DMS153 treated with DMSO at 0.1 percent for 48 hours (cell line): ENCODE results near the gene BANF2.
"Not testable (repeated sequence)": the region's sequence is repeated elsewhere in the genome, so short reads cannot be mapped to it uniquely, and the experiment has no call there.

Source experiments
- DNase-seq: peaks from one replicate; lab custom pipeline; 2025; ENCODE audit not compliant: unreplicated experiment; lab: John Stamatoyannopoulos, UW

BANF2 gene

DNA sequence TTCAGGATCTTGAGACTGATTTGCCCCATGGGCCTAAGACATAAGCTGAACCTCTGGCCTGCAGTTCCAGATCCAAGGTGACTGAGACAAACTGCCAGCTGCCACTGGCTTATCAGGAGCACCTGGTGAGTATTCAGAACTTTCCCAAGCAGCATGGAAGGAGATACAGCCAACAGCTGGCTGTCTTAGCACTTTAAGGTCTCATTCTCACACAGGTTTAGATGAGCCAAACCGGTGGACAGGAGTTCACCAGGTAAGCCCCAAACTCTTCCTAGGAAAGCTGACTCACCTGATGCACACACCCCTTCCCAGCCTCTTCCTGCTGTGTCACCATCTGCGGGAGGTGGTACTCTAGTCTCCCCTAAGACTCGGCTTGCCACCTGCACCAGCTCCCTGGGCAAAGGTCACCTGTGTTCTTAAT, at the start of gene BANF2:
Gene BANF2, plus strand, starts transcription at position 36 of the 421 bp plus-strand sequence. CDS start 25,060 bp downstream, outside the sequence.
- DNase-seq: no peak

DNA sequence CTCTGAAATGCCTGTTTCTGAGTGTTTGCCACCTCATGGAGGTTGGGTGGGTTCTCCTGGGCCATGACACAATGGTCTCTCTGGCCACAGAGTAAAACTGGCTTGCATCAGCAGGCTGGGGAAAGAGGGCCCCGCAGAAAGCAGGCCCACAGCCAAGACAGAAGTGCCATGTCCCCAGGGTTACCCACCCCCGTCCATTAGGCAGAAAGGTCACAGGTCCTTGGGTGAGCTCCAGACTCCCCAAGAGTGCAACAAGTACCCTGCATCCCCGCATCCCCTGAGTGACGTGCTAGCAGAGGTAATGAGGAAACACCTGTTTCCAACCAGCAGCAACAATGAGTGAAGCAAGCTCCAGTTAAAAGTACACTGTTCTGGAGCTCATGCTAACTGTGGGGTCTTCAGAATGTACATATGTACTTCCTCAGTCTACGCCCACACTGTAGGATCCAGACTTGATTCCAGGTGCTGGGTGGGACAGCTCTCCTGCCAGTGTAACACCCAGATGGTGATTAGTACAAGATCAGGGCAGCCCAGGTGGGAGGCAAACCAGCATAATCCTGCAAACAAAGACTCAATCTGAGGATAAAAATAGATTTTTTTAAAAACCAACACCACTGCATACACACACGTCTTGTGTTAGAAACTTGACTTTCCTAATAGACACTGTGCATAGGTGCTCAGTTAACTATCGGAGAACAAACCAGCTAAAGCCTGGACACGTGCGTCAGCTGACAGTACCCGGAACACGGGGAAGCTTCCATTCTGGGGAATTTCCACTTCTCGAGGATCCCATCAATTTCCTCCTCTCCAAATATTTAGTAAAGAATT, 49.3 kb upstream of the BANF2 start:
- DNase-seq: no peak

DNA sequence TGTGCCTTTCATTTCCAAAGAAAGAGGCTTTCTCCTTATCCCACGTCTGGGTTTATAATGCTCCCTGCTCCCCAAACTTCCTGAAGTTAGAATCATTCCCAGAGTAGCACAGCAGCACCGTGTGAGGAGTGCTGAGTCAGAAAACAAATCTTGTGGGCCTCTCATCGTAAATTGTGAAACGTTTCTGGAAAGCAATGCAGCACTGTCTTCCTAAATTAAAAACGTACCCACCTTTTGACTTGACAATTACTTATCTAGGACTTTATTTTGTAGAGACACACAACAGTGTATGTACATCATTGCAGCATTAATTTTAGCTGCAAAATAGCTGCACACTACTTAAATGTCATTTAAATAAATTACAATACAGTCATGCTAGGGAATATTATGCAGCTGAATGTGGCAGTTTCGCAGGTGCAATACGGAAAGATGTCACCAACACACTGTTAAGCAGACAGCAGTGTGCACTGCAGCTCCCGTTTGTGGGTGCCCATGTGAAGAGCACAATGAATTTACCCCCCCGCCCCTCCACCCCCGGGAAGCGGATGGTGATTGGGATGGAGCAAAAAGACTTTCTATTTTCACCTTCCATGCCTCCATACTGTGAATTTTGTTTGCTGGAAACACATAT, 48.5 kb upstream of the BANF2 start:
- DNase-seq: no peak

DNA sequence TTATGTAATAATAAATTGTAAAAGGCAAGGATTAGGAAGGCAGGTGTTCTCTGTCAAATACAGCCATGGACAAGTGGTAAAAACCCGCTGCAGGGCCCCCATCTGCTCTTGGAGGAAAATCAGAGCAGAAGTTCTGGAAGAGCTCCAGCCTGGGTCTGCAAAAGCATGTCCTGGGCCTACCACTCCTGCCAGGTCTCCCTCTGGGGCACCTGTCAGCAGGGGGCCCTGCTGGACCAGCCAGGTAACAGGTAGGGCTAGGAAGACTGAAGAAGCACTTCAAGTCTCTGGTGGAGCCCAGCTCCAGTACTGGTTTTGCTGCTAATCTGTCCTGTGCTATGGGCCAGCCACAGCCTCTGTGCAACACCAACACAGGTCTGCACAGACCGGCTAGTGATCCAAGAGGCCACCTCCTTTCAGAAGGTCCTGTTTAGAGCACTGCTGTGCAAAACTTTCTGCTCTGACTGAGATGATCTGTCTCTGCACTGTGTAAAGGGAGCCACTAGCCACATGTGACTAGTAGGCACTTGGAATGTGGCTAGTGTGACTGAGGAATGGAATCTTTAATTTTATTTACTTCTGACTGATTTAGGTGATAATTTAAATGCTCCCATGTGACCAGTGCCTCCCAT, 47.9 kb upstream of the BANF2 start:
- no peak for DNase-seq

DNA sequence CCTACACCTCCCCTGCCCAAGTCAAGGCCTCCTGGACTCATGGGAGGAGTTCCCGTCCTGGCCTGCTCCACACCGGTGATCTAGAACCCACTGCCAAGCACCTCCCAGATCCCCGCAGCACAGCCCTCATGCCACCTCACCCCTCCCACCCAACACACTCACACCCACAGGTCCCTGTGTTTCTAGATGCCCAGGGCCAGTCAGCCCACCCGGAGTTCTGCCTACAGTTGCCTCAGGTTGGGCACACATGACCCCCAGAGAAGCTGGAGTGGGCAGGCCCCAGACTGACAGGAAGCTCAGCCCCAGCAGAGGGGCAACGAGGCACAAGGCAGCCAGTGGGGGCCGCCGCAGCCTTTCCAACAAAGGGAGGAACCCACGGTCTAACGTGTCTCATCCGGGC, 47.4 kb upstream of the BANF2 start:
- no peak for DNase-seq

DNA sequence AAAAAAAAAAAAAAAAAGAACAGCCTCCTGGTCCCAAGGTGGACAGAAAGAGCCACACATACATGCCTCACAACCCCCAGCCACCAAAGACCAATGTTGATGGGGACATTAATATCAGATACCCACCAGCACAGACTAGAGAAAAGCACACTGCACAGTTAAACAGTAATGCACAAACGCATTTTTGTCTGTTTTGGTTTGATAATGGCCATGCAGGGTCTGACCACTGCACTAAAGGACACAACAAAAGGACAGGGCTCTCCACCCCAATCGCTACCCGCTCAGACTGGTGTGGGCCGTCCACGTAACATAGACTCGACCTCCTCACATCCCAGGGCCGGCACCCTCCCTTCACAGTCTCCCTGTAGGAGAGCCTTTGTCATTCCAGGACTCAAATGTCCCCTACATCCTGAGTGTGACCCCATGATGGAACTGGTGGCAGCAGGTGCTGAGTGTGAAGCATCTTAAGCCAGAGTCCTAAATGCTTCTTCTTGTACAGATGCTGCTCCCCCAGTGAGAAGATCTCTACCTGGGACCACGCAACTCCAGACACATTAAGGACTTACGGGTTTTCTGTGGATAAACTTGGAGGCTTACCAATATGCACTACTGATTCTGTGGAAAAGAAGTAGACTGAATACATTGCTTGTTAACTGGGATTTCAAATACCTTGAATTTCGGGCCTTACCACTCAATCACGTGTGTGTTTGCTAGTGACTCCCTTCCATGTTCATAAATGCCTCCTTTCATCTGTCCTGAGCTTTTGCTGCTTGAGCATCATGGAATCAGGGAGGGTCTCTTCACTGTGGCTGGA, 45.7 kb upstream of the BANF2 start:
- DNase-seq: no peak

DNA sequence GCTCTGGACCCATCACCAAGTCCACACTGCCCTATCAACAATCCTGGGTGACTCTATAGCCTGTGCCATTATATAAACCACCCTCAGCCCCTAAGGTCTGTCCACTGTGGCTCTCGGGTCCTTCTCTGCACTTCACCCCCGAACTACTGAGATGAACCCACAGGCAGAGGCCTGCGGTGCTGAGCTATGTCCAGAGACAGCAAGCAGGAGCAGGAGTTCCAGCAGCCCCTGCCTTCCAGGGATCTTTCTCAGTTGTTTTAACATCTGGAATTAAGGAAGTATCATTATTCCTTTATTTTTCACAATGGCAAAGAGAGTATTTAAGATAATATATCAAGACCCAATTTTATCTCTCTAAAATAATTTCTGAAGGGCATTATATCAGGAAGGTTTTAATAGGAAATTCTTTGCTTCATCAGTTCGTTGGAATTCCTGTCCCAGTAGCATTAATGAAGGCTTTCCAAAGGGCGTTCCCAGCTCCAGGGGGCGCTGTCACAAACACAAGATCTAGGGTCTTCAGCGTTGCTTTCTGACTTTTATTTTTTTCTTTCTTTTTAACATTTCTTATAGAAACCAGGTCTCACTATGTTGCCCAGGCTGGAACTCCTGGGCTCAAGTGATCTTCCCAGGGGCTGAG, 45.0 kb upstream of the BANF2 start:
- no peak for DNase-seq

DNA sequence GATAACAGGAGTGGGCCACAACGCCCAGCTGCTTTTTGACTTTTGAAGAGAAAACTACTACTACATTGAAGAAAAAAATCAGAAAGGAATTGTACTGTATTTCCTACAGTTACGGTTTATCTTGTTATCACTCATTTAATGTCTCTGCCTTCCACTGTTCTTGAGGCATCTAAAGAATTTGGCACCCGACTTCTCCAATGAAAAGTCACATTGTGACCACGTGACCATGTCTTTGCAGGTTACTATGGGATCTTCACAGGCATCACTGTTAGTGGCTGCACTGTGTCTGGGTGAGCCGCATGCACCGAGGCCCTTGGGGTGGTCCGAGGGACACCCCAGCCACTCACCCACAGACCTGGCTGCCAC, 44.5 kb upstream of the BANF2 start:
- DNase-seq: no peak

DNA sequence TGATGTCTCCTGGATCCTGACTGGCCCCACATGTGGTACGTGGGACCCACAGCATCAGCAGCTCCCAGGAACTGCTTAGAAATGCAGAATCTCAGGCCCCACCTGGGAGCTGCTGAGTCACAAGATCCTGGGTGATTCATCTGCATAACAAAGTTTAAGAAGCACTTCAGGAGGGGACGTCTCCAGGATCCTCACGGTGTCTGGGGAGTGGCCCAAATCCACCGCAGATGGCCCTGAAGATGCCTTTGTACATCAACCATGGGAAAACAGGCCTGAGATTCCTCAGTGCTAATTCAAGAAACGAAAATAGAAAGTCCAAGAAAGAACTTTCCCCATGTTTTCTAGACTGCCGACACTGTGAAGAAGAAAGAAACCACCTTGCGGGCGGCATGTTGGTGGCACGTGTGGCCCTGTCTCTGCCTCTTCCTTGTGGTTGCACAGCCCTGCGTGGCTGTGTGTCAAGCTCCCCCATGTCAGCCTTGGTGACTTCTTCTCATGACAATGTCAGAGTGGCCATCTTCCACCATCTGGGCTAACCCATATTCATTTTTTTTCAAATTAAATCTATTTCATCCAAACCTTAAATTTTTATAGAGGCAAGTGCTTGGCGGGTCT, 43.8 kb upstream of the BANF2 start:
- DNase-seq: no peak

DNA sequence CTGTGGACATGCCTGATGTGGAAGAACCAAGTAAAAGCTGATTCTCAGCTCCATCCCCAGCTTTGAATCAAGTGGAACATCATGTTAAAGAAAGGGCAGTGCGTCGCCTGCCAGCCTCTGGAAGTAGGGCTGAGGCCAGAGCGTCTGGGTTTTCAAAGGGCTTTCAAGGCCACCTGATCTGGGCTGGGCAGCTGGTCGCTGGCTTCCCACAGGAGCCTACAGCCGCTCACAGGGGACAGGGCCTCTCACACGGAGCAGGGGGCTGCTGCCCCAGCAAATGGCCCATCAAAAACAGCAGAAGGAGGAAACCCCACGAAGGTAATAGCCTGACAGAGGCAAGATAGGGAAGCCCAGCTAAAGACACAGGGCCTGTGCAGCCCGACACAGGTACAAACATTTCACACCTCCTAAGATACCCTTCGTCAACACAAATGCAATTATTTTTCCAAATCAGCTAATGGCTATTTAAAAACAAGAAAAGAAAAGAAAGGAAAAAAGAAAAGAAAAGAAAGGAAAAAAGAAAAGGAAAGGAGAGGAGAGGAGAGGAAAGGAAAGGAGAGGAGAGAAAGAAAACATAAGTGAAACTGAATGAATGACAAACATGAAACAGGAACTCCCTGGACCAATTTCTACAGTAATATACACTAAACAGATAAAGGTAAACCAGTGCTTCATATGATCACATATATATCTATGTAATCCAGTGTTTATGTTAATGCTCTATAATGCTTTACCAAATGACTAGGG, 42.5 kb upstream of the BANF2 start:
- DNase-seq: no peak

DNA sequence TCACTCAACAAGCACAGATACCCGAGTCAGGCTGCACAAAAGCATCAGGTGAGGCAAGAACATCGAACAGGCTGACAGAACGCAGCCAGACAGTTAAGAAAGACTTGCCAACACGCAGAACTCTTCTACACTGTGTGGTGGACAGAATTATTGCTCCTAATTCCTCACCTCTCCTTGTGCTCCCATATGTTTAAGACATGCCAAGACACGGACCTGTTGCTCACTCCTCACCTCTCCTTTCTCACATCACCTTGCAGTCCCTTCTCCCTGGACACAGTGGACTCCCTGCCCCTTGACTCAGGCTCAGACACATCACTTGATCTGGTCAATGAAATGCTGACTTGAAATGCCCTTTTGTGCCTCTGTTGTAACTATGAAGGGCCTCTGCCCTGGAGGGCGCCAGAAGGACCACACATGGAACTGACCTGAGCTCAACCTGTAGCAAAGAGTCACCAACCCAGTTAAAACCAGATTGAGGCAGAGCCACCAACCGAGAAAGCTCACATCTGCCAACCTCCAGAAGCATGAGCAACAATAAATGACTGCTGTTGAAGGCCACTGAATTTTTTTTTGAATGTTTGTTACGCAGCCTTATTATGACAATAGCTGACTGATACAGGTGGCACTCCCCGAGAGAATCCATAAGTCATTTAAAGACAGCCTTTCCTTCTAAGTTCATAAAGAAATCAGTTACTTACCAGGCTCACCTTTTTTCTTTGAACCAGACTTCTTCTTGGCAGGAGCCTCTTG, 41.7 kb upstream of the BANF2 start:
- no peak for DNase-seq

DNA sequence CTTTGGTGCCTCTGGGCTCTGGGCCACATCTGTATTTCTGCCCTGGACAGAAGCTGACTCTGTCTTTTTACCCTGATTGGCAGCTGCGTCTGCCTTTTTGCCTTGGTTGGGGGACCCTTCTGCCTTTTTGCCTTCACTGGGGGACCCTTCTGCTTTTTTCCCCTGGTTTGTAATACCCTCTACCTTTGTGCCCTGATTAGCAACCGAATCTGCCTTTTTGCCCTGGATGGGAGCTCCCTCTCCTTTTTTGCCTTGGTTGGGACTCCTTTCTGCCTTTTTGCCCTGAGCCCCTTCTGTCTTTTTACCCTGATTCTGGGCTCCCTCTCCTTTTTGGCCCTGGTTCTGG, 41.1 kb upstream of the BANF2 start:
- no peak for DNase-seq

DNA sequence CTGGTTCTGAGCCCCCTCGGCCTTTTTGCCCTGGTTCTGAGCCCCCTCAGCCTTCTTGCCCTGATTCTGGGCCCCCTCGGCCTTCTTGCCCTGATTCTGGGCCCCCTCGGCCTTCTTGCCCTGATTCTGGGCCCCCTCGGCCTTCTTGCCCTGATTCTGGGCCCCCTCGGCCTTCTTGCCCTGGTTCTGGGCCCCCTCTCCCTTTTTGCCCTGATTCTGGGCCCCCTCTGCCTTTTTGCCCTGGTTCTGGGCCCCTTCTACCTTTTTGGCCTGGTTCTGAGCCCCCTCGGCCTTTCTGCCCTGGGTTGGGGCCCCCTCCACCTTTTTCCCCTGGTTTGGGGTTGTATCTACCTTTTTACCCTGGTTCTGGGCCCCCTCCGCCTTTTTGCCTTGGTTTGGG, 40.4 kb upstream of the BANF2 start:
- DNase-seq: not testable (repeated sequence)

DNA sequence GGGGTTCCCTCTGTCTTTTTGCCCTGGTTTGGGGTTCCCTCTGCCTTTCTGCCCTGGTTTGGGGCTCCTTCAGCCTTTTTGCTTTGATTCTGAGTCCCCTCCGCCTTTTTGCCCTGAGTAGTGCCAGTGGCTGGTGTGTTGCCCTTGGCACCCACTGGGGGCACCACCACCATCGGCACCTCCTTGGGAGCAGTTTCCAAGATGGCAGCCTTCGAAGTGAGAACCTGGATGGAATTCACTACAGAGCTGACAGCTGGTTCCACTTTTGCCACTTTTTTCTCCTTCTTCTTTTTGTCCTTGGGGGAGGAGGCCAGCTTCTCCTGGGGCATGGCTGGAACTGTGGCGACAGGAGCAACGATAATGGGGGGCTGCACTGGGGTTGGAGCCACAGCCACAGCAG, 40.0 kb upstream of the BANF2 start:
- no peak for DNase-seq

DNA sequence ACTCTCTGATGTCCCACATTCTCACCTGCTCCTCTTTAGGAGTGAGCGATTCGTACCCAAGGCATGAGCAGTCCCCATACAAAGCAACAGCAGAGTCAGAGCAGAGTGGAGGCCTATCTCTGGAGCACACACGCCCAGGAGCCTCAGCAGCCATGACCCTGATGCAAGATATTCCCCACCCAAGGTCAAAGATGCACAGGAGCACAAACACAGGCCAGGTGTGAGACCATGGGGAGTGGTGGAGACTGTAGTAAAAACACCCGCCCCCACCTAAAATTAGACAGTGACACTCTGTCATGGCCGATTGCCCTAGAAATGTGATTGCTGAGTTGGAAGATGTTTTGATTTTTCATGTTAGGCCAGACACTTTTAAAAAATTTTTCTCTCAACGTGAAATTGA, 39.1 kb upstream of the BANF2 start:
- DNase-seq: no peak

DNA sequence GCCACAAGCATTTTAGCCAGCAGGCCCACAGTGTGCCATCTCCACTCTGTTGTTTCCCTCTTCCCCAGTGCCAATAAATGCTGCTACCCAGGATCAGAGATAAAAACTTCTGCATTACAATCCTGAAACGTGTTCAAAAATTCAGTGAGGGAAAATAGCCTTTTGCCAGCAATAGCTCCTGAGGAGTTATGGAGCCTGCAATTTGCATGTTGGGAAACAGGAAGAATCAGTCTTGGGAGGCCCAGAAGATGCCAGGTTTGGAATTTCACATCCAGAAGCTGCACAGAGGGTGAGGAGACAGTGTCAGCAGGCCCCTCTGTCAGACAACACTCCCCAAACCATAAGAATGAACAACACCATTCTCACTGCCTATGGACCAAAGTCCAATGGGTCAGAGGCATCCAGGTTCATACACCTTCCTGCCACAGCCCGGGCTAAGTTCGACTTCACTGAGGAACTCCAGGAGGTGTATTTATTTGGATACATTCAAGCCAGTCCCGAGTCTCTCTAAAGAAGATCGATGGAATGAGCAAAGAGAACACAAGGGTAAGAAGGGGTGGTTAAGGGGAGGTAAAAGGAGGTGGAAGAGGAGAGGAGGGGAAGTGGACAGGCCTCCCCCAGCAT, 38.5 kb upstream of the BANF2 start:
- no peak for DNase-seq

DNA sequence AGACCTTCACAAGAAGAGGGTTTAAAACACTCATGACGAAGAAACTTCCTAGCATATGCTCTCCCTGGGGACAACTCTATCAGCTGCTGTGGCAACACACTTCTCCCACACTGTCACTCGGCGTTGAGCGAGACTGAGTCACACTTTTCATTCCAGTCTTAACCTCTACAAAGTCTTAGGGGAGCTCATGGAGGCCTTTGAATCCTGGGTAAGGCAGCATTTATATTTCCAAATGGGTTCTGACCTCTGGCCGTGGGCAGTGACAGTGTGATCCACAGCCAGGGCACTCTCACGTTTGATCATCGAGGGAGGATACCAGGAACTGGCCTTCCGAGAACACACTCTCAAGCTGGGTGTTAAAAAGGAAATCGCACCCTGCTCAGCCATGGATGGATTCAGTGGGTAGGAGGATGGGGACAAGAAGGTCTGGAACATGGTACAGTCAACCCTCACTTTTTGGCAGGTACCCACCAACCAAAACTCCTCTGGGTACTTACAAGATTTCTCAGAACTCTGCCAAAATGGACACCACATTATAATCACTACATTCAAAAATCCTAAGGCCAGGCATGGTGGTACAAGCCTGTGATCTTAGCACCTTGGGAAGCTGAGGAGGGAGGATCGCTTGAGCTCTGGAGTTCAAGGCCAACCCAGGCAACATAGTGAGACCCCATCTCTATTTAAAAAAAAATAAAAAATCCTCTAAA, 37.3 kb upstream of the BANF2 start:
- no peak for DNase-seq

DNA sequence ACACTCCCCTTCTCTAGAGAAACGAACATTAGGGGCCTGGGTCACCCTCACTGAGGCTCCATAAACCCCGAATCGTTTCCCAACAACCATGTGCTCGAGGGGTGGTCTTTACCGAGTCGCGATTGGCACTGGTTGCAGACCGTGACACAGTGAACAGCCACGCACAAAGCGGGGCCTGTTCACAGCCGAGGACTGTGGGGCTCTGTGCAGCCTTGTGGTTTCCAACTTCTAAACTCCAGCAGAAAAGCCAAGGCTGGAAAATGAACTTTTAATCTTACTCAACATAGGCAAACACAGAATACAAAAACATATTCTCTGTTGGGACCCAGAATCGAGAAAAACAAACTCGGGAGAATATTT, 36.7 kb upstream of the BANF2 start:
- no peak for DNase-seq
